ENCODE results near the gene EXOC4. TPM values are rescaled to one million over a fixed set of nuclear protein-coding genes. Genes with fewer than 3 reads are reported as not detected.

EXOC4 gene
- total and polyA plus RNA-seq, 2 donors from 2014 or later = 22.8 to 78.7 TPM

- H3K4me1 ChIP-seq (ENCODE audit: control insufficient read depth in 2 of 3, insufficient read depth in 2 of 3, low read depth in 1 of 3, low read length in 3 of 3) = no peaks in the 10 kb centered on the region
- no peak for FAIRE-seq
- H3K4me3 ChIP-seq (ENCODE audit: low read length in 3 of 3) = no peak overlapping the region
- H3K27me3 ChIP-seq (ENCODE audit: control insufficient read depth, insufficient read depth, low read length) = no peaks in the 10 kb centered on the region
- no peak overlapping the region for H3K9ac ChIP-seq (ENCODE audit: low read length in 3 of 3)
- intact Hi-C loops (cut with DNase I) = no loop called here
- TF ChIP-seq CTCF (IDR thresholded peaks at IDR 0.05; ENCODE audit: borderline replicate concordance, extremely low read depth, insufficient read depth) = no peak
- H3K36me3 ChIP-seq (ENCODE audit: control insufficient read depth in 2 of 3, insufficient read depth in 3 of 3, low read length in 3 of 3) = no peaks in the 10 kb centered on the region
- DNase-seq = no peak
- no peaks in the 10 kb centered on the region for H3K9me3 ChIP-seq (ENCODE audit: control insufficient read depth in 2 of 3, insufficient read depth in 1 of 3, low read length in 3 of 3)
- H3K27ac ChIP-seq (ENCODE audit: low read depth in 2 of 2, low read length in 2 of 2) = no peak overlapping the region
Observed at GRCh38 chr7:133780912-133781311, 528.0 kb downstream of the EXOC4 start.

- Histone ChIP-seq H3K27ac (ENCODE audit: low read depth in 2 of 2, low read length in 2 of 2) (no peak overlapping the region), H3K27me3 (ENCODE audit: control insufficient read depth, insufficient read depth, low read length) (no peaks in the 10 kb centered on the region), H3K36me3 (ENCODE audit: control insufficient read depth in 2 of 3, insufficient read depth in 3 of 3, low read length in 3 of 3) (no peaks in the 10 kb centered on the region), H3K4me3 (ENCODE audit: low read length in 3 of 3) (no peak overlapping the region), H3K9me3 (ENCODE audit: control insufficient read depth in 2 of 3, insufficient read depth in 1 of 3, low read length in 3 of 3) (no peaks in the 10 kb centered on the region), H3K9ac (ENCODE audit: low read length in 3 of 3) (no peak overlapping the region), H3K4me1 (ENCODE audit: control insufficient read depth in 2 of 3, insufficient read depth in 2 of 3, low read depth in 1 of 3, low read length in 3 of 3) (no peaks in the 10 kb centered on the region)
- intact Hi-C loops (cut with DNase I) = no loop called here
- DNase-seq (peak in 4 of 5 donors; percentile 39 to 74 (median 56)), FAIRE-seq (no peak)
- no peak for TF ChIP-seq CTCF (IDR thresholded peaks at IDR 0.05; ENCODE audit: borderline replicate concordance, extremely low read depth, insufficient read depth)
Observed at GRCh38 chr7:133781486-133782090, 528.7 kb downstream of the EXOC4 start.

GRCh38 chr7:133782470-133782869 lies 529.6 kb downstream of the EXOC4 start:
- H3K27me3 ChIP-seq (ENCODE audit: control insufficient read depth, insufficient read depth, low read length) = no peaks in the 10 kb centered on the region
- H3K9ac ChIP-seq (ENCODE audit: low read length in 3 of 3) = no peak overlapping the region
- DNase-seq (no peak), FAIRE-seq (no peak)
- H3K4me1 ChIP-seq (ENCODE audit: control insufficient read depth in 2 of 3, insufficient read depth in 2 of 3, low read depth in 1 of 3, low read length in 3 of 3) = no peaks in the 10 kb centered on the region
- H3K27ac ChIP-seq (ENCODE audit: low read depth in 2 of 2, low read length in 2 of 2) = no peak overlapping the region
- no peak for TF ChIP-seq CTCF (IDR thresholded peaks at IDR 0.05; ENCODE audit: borderline replicate concordance, extremely low read depth, insufficient read depth)
- H3K4me3 ChIP-seq (ENCODE audit: low read length in 3 of 3) = no peak overlapping the region
- intact Hi-C loops (cut with DNase I) = no loop called here
- no peaks in the 10 kb centered on the region for H3K9me3 ChIP-seq (ENCODE audit: control insufficient read depth in 2 of 3, insufficient read depth in 1 of 3, low read length in 3 of 3)
- no peaks in the 10 kb centered on the region for H3K36me3 ChIP-seq (ENCODE audit: control insufficient read depth in 2 of 3, insufficient read depth in 3 of 3, low read length in 3 of 3)

DNA sequence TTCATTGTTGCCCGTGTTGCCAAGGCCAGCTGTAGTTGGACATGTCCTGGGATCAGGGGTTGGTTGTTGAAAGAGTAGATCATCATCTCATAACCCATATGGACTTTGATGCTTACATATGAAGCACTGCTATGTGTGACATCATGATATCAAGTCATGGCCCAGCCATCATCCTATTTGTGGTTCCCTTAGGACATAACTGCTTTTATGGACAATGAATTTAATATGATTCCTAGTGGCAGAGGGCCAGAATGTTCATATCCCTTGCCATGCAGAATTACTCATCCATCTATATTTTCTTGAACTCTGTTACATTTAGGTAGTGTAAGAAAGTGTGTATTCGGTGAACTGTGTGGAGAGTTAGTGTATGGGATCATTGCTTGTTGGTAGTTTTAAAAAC lies 530.4 kb downstream of the EXOC4 start:
- Histone ChIP-seq H3K9me3 (ENCODE audit: control insufficient read depth in 2 of 3, insufficient read depth in 1 of 3, low read length in 3 of 3) (no peaks in the 10 kb centered on the region), H3K9ac (ENCODE audit: low read length in 3 of 3) (no peak overlapping the region), H3K36me3 (ENCODE audit: control insufficient read depth in 2 of 3, insufficient read depth in 3 of 3, low read length in 3 of 3) (no peaks in the 10 kb centered on the region), H3K4me3 (ENCODE audit: low read length in 3 of 3) (no peak overlapping the region), H3K4me1 (ENCODE audit: control insufficient read depth in 2 of 3, insufficient read depth in 2 of 3, low read depth in 1 of 3, low read length in 3 of 3) (no peaks in the 10 kb centered on the region), H3K27ac (ENCODE audit: low read depth in 2 of 2, low read length in 2 of 2) (no peak overlapping the region), H3K27me3 (ENCODE audit: control insufficient read depth, insufficient read depth, low read length) (no peaks in the 10 kb centered on the region)
- DNase-seq = no peak
- no peak for TF ChIP-seq CTCF (IDR thresholded peaks at IDR 0.05; ENCODE audit: borderline replicate concordance, extremely low read depth, insufficient read depth)
- FAIRE-seq = no peak
- intact Hi-C loops (cut with DNase I) = no loop called here

Measured in kidney (tissue), 14 donors.